Neural progenitor cell (in vitro differentiated cells): ENCODE measurements around the gene CKS1B. TPM values are rescaled to one million over a fixed set of nuclear protein-coding genes. Genes with fewer than 3 reads are reported as not detected.

Source experiments
- DNase-seq: peaks from one replicate; pipeline ENCODE4 v3.0.0-alpha.2; 2016; ENCODE audit warnings: low spot score
- H2AFZ ChIP-seq: fragments of 200-600 bp; sonication (generic); replicated peaks from 2 replicates; pipeline ENCODE4 v1.6.1; 2016; ENCODE audit warnings: antibody characterized with exemption
- H3F3A ChIP-seq: fragments of 200-600 bp; sonication (generic); 2 replicates; pipeline ENCODE4 v1.6.1; 2016; ENCODE audit warnings: antibody characterized with exemption, low read depth
- H3K27ac ChIP-seq: fragments of 200-600 bp; sonication (generic); 2 replicates; pipeline ENCODE4 v1.5.1; 2016; ENCODE audit warnings: mild to moderate bottlenecking
- H3K27me3 ChIP-seq: fragments of 200-600 bp; sonication (generic); 2 replicates; pipeline ENCODE4 v1.6.1; 2016; ENCODE audit warnings: mild to moderate bottlenecking, moderate library complexity
- H3K36me3 ChIP-seq: fragments of 200-600 bp; sonication (generic); 2 replicates; pipeline ENCODE4 v1.5.1; 2016
- H3K4me1 ChIP-seq: fragments of 200-600 bp; sonication (generic); 2 replicates; pipeline ENCODE4 v1.6.1; 2016; ENCODE audit warnings: mixed run types
- H3K4me2 ChIP-seq: fragments of 200-600 bp; sonication (generic); 2 replicates; pipeline ENCODE4 v1.6.1; 2016
- H3K4me3 ChIP-seq: fragments of 200-600 bp; sonication (generic); 2 replicates; pipeline ENCODE4 v1.5.1; 2016
- H3K79me2 ChIP-seq: fragments of 200-600 bp; sonication (generic); 2 replicates; pipeline ENCODE4 v1.6.1; 2016; ENCODE audit warnings: low read depth
- H3K9ac ChIP-seq: fragments of 200-600 bp; sonication (generic); 2 replicates; pipeline ENCODE4 v1.6.1; 2016
- H3K9me3 ChIP-seq: fragments of 200-600 bp; sonication (generic); 2 replicates; pipeline ENCODE4 v1.5.1; 2016; ENCODE audit warnings: low read depth
- H4K20me1 ChIP-seq: fragments of 200-600 bp; sonication (generic); 2 replicates; pipeline ENCODE4 v1.6.1; 2016; ENCODE audit warnings: low read depth
- H3K27ac Mint-ChIP-seq: 3 replicates; pipeline ENCODE4 v1.8.0; 2021; ENCODE audit warnings: mixed read lengths
- H3K27me3 Mint-ChIP-seq: 2 replicates; pipeline ENCODE4 v1.8.0; 2022; ENCODE audit warnings: low read depth, mild to moderate bottlenecking, inconsistent platforms, moderate library complexity, mixed read lengths; ENCODE audit not compliant: insufficient read depth
- H3K36me3 Mint-ChIP-seq: 3 replicates; pipeline ENCODE4 v1.8.0; 2021; ENCODE audit warnings: mixed read lengths
- H3K4me1 Mint-ChIP-seq: 3 replicates; pipeline ENCODE4 v1.8.0; 2021; ENCODE audit warnings: mixed read lengths
- H3K4me3 Mint-ChIP-seq: 3 replicates; pipeline ENCODE4 v1.8.0; 2021; ENCODE audit warnings: mild to moderate bottlenecking, moderate library complexity, mixed read lengths
- H3K9me3 Mint-ChIP-seq: 3 replicates; pipeline ENCODE4 v1.8.0; 2020; ENCODE audit warnings: mixed read lengths
- EZH2 ChIP-seq: fragments of 200-600 bp; sonication (generic); IDR thresholded peaks from 2 replicates; pipeline ENCODE4 v1.6.1; 2017; ENCODE audit warnings: antibody characterized with exemption, mild to moderate bottlenecking, moderate library complexity
- EZH2phosphoT487 ChIP-seq: fragments of 200-600 bp; sonication (generic); IDR thresholded peaks from 2 replicates; pipeline ENCODE4 v1.6.1; 2017; ENCODE audit warnings: antibody characterized with exemption
- total RNA-seq: library from RNA; depleted of rRNA; stranded (reverse); fragments of >200 nt; gene quantifications from 2 replicates; pipeline ENCODE4 v1.2.3, GENCODE V29; 2015; ENCODE audit warnings: low replicate concordance
- TF ChIP-seq, protein P1 (sequence below): fragments of 200-600 bp; sonication (generic); IDR thresholded peaks from 2 replicates; pipeline ENCODE4 v1.5.1; 2017; ENCODE audit warnings: antibody characterized with exemption, mild to moderate bottlenecking

CKS1B gene
- total RNA-seq, 1 donor from 2014 or later = 297 TPM

DNA sequence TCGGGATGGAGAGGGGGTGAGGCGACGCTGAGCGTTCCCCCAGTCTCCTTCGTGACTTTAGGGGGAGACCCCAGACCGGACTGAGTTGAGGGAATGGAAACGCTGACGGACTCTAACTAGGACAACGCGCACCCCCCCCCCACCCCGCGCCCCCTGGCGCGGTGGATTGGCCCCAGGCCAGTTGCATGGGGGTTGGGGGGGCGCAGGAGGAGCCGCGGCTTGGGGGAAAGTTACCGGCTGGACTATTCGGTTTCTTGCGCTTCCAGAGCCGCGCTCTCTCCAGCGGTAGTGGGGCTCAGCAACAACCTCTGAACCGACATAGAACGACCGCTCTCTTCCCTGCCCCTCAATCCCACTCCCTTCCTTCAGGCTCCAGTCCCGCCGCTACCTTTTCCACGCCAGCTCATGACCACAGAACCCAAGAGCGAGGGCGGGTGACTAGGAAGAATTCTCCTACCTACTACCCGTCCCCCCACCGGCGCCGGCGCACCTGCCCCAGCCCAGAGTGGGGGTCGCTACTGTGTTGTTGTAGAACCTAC is 28.8 kb downstream of the CKS1B start:
- H3K9me3 Mint-ChIP-seq = peaks cover 2% of the 10 kb centered on the region
- H3K27ac ChIP-seq = no peak overlapping the region
- H3K4me2 ChIP-seq = peak overlapping the region; percentile 98
- H2AFZ ChIP-seq = no peak overlapping the region
- peaks cover 3% of the 10 kb centered on the region for H3K27me3 Mint-ChIP-seq
- H3K36me3 Mint-ChIP-seq = no peaks in the 10 kb centered on the region
- H4K20me1 ChIP-seq = no peaks in the 10 kb centered on the region
- peak; percentile 62 for DNase-seq
- no peaks in the 10 kb centered on the region for H3K36me3 ChIP-seq
- TF ChIP-seq EZH2 = no peak
- TF ChIP-seq EZH2phosphoT487 = no peak
- TF ChIP-seq, protein P1, sequence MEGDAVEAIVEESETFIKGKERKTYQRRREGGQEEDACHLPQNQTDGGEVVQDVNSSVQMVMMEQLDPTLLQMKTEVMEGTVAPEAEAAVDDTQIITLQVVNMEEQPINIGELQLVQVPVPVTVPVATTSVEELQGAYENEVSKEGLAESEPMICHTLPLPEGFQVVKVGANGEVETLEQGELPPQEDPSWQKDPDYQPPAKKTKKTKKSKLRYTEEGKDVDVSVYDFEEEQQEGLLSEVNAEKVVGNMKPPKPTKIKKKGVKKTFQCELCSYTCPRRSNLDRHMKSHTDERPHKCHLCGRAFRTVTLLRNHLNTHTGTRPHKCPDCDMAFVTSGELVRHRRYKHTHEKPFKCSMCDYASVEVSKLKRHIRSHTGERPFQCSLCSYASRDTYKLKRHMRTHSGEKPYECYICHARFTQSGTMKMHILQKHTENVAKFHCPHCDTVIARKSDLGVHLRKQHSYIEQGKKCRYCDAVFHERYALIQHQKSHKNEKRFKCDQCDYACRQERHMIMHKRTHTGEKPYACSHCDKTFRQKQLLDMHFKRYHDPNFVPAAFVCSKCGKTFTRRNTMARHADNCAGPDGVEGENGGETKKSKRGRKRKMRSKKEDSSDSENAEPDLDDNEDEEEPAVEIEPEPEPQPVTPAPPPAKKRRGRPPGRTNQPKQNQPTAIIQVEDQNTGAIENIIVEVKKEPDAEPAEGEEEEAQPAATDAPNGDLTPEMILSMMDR = no peak
- H3K27me3 ChIP-seq = no peaks in the 10 kb centered on the region
- H3K4me1 Mint-ChIP-seq = peaks cover 25% of the 10 kb centered on the region
- peaks cover 38% of the 10 kb centered on the region for H3K79me2 ChIP-seq
- peaks cover 40% of the 10 kb centered on the region for H3F3A ChIP-seq
- H3K27ac Mint-ChIP-seq = peak overlapping the region; percentile 87
- peak overlapping the region; percentile 95 for H3K4me3 Mint-ChIP-seq
- peak overlapping the region; percentile 72 for H3K4me3 ChIP-seq
- no peaks in the 10 kb centered on the region for H3K9me3 ChIP-seq
- no peak overlapping the region for H3K9ac ChIP-seq
- peaks cover 24% of the 10 kb centered on the region for H3K4me1 ChIP-seq

- Mint-ChIP-seq H3K9me3 (peaks cover 2% of the 10 kb centered on the region), H3K27me3 (peaks cover 3% of the 10 kb centered on the region), H3K4me3 (peak overlapping the region; percentile 95), H3K27ac (peak overlapping the region; percentile 87), H3K4me1 (peaks cover 23% of the 10 kb centered on the region), H3K36me3 (no peaks in the 10 kb centered on the region)
- Histone ChIP-seq H3K36me3 (no peaks in the 10 kb centered on the region), H3K27ac (no peak overlapping the region), H3K4me1 (peaks cover 28% of the 10 kb centered on the region), H3K9me3 (no peaks in the 10 kb centered on the region), H3K79me2 (peaks cover 38% of the 10 kb centered on the region), H3K9ac (no peak overlapping the region), H3K4me3 (peak overlapping the region; percentile 72), H3F3A (peaks cover 35% of the 10 kb centered on the region), H4K20me1 (no peaks in the 10 kb centered on the region), H3K27me3 (no peaks in the 10 kb centered on the region), H3K4me2 (peak overlapping the region; percentile 98), H2AFZ (no peak overlapping the region)
- DNase-seq = peak; percentile 59
- no peak for TF ChIP-seq EZH2
- TF ChIP-seq, protein P1 = no peak
Measured at GRCh38 chr1:155003766-155004351, 29.4 kb downstream of the CKS1B start.

GRCh38 chr1:155004352-155005075 is 30.0 kb downstream of the CKS1B start:
- H3K27ac Mint-ChIP-seq = peak overlapping the region; percentile 29
- Histone ChIP-seq H3K79me2 (peaks cover 38% of the 10 kb centered on the region), H3K36me3 (no peaks in the 10 kb centered on the region), H2AFZ (no peak overlapping the region), H3K4me3 (peak overlapping the region; percentile 72), H3K9ac (no peak overlapping the region), H3K9me3 (no peaks in the 10 kb centered on the region), H3F3A (peaks cover 29% of the 10 kb centered on the region), H3K4me2 (peak overlapping the region; percentile 98), H3K27me3 (no peaks in the 10 kb centered on the region), H3K27ac (no peak overlapping the region), H3K4me1 (peaks cover 30% of the 10 kb centered on the region), H4K20me1 (no peaks in the 10 kb centered on the region)
- TF ChIP-seq, protein P1 = no peak
- no peak for TF ChIP-seq EZH2
- no peak for TF ChIP-seq EZH2phosphoT487
- peaks cover 2% of the 10 kb centered on the region for H3K9me3 Mint-ChIP-seq
- peaks cover 21% of the 10 kb centered on the region for H3K4me1 Mint-ChIP-seq
- H3K4me3 Mint-ChIP-seq = peak overlapping the region; percentile 84
- no peak for DNase-seq
- no peaks in the 10 kb centered on the region for H3K36me3 Mint-ChIP-seq
- peaks cover 5% of the 10 kb centered on the region for H3K27me3 Mint-ChIP-seq
